ENCODE data around the gene MORF4L1. TPM values are rescaled to one million over a fixed set of nuclear protein-coding genes. Genes with fewer than 3 reads are reported as not detected.

MORF4L1 gene
- total RNA-seq, 4 donors from 2014 or later: 103 to 149 (median 127) TPM

DNA sequence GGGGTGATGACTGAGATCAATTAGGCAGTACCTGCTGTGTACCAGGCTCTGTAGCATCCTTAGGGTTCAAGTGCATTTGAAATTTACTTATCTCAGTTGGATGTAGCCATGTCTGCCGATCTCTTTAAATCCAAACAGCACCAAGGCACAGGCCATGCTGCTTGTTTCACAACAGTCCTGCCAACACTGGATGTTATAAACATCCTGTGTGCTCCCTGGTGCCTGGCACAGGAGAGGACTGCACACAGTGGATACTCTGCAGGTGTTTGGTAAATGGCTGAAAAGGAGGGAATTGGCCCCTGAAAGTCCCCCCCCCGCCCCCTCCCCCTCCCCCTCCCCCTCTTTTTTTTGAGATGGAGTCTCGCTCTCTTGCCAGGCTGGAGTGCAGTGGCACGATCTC is 45.2 kb downstream of the MORF4L1 start:
- no peak for TF ChIP-seq EP300 (IDR thresholded peaks at IDR 0.05)
- TF ChIP-seq, protein P1, sequence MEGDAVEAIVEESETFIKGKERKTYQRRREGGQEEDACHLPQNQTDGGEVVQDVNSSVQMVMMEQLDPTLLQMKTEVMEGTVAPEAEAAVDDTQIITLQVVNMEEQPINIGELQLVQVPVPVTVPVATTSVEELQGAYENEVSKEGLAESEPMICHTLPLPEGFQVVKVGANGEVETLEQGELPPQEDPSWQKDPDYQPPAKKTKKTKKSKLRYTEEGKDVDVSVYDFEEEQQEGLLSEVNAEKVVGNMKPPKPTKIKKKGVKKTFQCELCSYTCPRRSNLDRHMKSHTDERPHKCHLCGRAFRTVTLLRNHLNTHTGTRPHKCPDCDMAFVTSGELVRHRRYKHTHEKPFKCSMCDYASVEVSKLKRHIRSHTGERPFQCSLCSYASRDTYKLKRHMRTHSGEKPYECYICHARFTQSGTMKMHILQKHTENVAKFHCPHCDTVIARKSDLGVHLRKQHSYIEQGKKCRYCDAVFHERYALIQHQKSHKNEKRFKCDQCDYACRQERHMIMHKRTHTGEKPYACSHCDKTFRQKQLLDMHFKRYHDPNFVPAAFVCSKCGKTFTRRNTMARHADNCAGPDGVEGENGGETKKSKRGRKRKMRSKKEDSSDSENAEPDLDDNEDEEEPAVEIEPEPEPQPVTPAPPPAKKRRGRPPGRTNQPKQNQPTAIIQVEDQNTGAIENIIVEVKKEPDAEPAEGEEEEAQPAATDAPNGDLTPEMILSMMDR (IDR thresholded peaks at IDR 0.05): no peak
- TF ChIP-seq POLR2AphosphoS5 (IDR thresholded peaks at IDR 0.05): no peak
- TF ChIP-seq POLR2A (IDR thresholded peaks at IDR 0.05): no peak
- Histone ChIP-seq H3K36me3 (peaks cover 42% of the 10 kb centered on the region), H3K9me3 (no peaks in the 10 kb centered on the region), H3K27ac (no peak overlapping the region), H3K4me1 (peaks cover 44% of the 10 kb centered on the region), H3K4me3 (no peak overlapping the region), H3K27me3 (no peaks in the 10 kb centered on the region)
- DNase-seq (ENCODE audit: low spot score in 2 of 2): no peak
- WGBS: 95% methylated on average over 4 of the region's 4 CpGs

DNA sequence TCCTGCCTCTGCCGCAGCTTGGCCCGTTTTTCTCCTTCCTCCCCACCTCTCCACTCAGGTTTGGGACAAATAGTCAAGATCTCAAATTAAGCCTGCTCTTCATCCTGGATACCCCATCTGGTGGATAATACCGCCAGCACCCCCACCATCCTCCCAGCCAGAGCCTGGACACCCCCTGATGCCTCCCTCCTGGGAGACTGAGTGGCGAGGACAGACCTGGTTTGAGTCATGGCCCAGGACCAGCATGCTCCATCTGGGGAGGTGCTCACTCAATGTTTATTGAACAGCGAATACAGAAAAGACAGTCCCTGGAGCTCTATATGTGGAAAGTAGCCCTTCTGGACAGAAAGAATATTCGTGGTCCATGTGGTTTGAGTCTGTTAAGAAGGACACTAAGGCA is 48.8 kb downstream of the MORF4L1 start:
- Histone ChIP-seq H3K36me3 (peaks cover 77% of the 10 kb centered on the region), H3K27me3 (no peaks in the 10 kb centered on the region), H3K4me3 (no peak overlapping the region), H3K9me3 (no peaks in the 10 kb centered on the region), H3K4me1 (peaks cover 13% of the 10 kb centered on the region), H3K27ac (no peak overlapping the region)
- DNase-seq (ENCODE audit: low spot score in 2 of 2): no peak
- WGBS: 90% methylated on average over 5 of the region's 6 CpGs
- TF ChIP-seq POLR2A (IDR thresholded peaks at IDR 0.05) (no peak), POLR2AphosphoS5 (IDR thresholded peaks at IDR 0.05) (no peak), EP300 (IDR thresholded peaks at IDR 0.05) (no peak)
- TF ChIP-seq, protein P1 (IDR thresholded peaks at IDR 0.05): no peak

DNA sequence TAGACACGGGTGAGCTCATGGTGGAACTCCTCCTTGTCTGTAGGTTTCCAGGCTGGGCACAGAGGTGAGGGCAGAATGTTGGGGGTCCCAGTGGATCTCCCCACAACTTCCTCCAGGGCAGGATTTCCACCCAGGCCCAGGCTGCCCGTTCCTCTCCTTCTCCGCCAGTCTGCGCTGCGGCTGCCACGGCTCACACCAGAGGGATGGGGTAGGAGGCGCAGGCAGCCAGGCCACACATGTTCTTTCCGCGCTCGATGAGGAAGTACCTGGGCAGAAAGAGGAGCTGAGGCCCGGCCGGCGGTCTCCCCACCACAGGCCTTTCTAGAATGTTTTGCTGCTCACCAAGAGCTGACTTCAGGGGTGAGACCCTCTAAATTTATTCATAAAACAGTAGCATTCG is 49.2 kb downstream of the MORF4L1 start:
- 93% methylated on average over 14 of the region's 14 CpGs for WGBS
- no peaks in the 10 kb centered on the region for H3K27me3 ChIP-seq
- peaks cover 9% of the 10 kb centered on the region for H3K4me1 ChIP-seq
- no peak overlapping the region for H3K4me3 ChIP-seq
- H3K9me3 ChIP-seq: no peaks in the 10 kb centered on the region
- peaks cover 81% of the 10 kb centered on the region for H3K36me3 ChIP-seq
- DNase-seq (ENCODE audit: low spot score in 2 of 2): no peak
- TF ChIP-seq POLR2AphosphoS5 (IDR thresholded peaks at IDR 0.05): no peak
- no peak for TF ChIP-seq POLR2A (IDR thresholded peaks at IDR 0.05)
- TF ChIP-seq EP300 (IDR thresholded peaks at IDR 0.05): no peak
- TF ChIP-seq, protein P1 (IDR thresholded peaks at IDR 0.05): no peak
- H3K27ac ChIP-seq: no peak overlapping the region

DNA sequence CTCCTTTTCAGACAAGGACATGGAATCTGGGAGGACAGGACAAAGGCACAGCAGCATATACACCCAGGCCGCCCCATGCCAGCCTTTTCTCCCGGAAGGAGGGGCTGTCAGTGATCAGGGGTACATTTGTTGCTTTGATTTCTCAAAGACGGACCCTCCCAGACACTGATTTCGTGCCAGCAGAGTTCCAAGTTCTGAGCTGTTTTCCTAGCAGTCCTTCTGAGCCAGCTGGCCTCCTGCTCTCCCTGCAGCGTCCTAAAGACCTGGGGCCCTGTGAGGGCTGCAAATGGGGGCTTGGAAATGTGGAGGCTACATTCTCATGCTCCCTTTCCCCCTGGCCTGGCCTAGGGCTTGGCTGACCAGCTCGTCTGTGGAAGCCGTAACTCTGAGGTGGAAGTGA is 49.8 kb downstream of the MORF4L1 start:
- TF ChIP-seq, protein P1 (IDR thresholded peaks at IDR 0.05): no peak
- TF ChIP-seq POLR2A (IDR thresholded peaks at IDR 0.05): no peak
- no peak overlapping the region for H3K27ac ChIP-seq
- DNase-seq (ENCODE audit: low spot score in 2 of 2): no peak

DNA sequence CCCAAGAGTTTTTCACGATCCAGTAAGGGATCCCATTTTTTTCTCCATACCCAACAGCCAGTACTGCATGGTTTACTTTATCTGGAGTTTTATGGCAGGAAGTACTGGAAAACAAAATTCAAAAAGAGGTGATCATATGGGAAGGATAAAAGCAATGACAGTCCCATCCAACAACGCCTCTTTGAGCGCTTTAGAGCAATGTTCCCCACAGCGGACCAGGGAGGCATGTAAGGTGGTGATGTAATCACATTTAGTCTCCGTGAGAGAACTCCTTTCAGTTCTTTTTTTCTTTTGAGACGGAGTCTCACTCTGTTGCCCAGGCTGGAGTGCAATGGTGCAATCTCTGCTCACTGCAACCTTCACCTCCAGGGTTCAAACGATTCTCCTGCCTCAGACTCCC is 50.3 kb downstream of the MORF4L1 start:
- Histone ChIP-seq H3K4me3 (no peak overlapping the region), H3K9me3 (no peaks in the 10 kb centered on the region), H3K36me3 (peaks cover 86% of the 10 kb centered on the region), H3K27ac (no peak overlapping the region), H3K4me1 (peaks cover under 1% of the 10 kb centered on the region), H3K27me3 (no peaks in the 10 kb centered on the region)
- DNase-seq (ENCODE audit: low spot score in 2 of 2): no peak
- TF ChIP-seq POLR2AphosphoS5 (IDR thresholded peaks at IDR 0.05) (no peak), POLR2A (IDR thresholded peaks at IDR 0.05) (no peak)
- TF ChIP-seq, protein P1 (IDR thresholded peaks at IDR 0.05): no peak
- WGBS: 85% methylated on average over 7 of the region's 7 CpGs

More for the DNA sequence above, 49.8 kb downstream of the MORF4L1 start:
- peaks cover 85% of the 10 kb centered on the region for H3K36me3 ChIP-seq
- H3K4me1 ChIP-seq: peaks cover 4% of the 10 kb centered on the region
- WGBS: 95% methylated on average over 7 of the region's 7 CpGs
- no peaks in the 10 kb centered on the region for H3K27me3 ChIP-seq
- no peaks in the 10 kb centered on the region for H3K9me3 ChIP-seq
- no peak overlapping the region for H3K4me3 ChIP-seq
